ENCODE results near the gene TOLLIP.

GRCh38 chr11:1230456-1231395 lies 78.7 kb downstream of the TOLLIP start:
- TF ChIP-seq CTCF (IDR thresholded peaks at IDR 0.05; ENCODE audit: low read depth, low read length, poor library complexity, severe bottlenecking) (no peak), EZH2phosphoT487 (IDR thresholded peaks at IDR 0.05; ENCODE audit: borderline replicate concordance, low read length) (no peak)

Measured in DOHH2 (cell line).